RWPE1 (cell line): ENCODE measurements around the gene C1QL1.

Source experiments
- CTCF ChIA-PET: fragments of 350-600 bp; sonication (Branson Sonifier 250); formaldehyde crosslinking; extraction: SDS; loops from one replicate; lab custom pipeline; 2021; lab: Yijun Ruan, JAX
- POLR2A ChIA-PET: fragments of 400-600 bp; formaldehyde crosslinking; extraction: SDS; loops from one replicate; lab custom pipeline; 2020; ENCODE audit warnings: antibody characterized with exemption; ENCODE audit not compliant: low non-redundant PET; lab: Yijun Ruan, JAX
- DNase-seq: peaks from one replicate; pipeline ENCODE4 v3.0.0; 2012; ENCODE audit warnings: low spot score
- H3K27ac ChIP-seq: fragments of 450-650 bp; 2 replicates; pipeline ENCODE4 v1.5.1; 2017
- CTCF ChIP-seq: fragments of 450-650 bp; conservative IDR thresholded peaks from 2 replicates; pipeline ENCODE4 v1.5.1; 2017; ENCODE audit warnings: low read depth, mild to moderate bottlenecking

C1QL1 gene

GRCh38 chr17:45009676-45010467 lies 41.8 kb upstream of the C1QL1 start:
- no peak for TF ChIP-seq CTCF
- DNase-seq: no peak
- POLR2A ChIA-PET: no interaction called here

GRCh38 chr17:45008216-45008615 lies 40.1 kb upstream of the C1QL1 start:
- ChIA-PET CTCF (interaction anchor here (1.6 kb wide), 1 partner anchor 88 kb away, joined by 5 read pairs; no protein-coding TSS in a partner anchor), POLR2A (no interaction called here)
- TF ChIP-seq CTCF: no peak
- H3K27ac ChIP-seq: no peak overlapping the region
- DNase-seq: no peak

More at GRCh38 chr17:45009676-45010467, 41.8 kb upstream of the C1QL1 start:
- CTCF ChIA-PET: interaction anchor here (0.7 to 1.6 kb wide), 3 partner anchors 12 to 120 kb away, joined by 3 to 5 read pairs (median 4); no protein-coding TSS in a partner anchor
- H3K27ac ChIP-seq: no peak overlapping the region; the same call in 1 of the 2 replicates

DNA sequence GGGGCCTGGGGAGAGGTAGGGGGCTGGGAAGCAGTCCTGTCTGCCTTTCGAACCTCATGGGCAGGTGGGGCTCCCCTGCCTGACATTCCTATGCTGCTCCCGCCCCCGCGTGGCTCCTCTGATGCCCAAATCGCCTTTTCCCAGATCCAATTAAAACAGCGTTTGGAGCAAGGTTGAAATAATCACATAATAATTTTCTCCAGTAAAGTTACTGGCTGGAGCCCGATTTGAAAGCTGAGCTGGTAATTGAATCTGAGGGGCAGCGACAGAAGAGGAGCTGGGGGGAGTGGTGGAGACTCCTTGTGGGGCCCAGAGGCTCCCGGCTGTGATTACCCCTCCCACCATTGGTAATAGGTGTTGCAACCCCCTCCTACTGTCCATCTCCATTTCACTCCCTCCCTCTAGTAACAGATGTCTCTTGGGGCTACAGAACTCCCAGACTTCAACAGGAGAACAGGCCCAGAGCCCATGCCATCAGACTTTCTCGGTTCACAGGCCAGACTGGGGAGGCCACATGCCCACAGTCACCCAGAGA lies 38.9 kb upstream of the C1QL1 start:
- POLR2A ChIA-PET: no interaction called here
- CTCF ChIA-PET: interaction anchor here (0.7 kb wide), 1 partner anchor 209 kb away, joined by 4 read pairs; no protein-coding TSS in a partner anchor
- no peak for DNase-seq
- no peak overlapping the region for H3K27ac ChIP-seq
- TF ChIP-seq CTCF: no peak

DNA sequence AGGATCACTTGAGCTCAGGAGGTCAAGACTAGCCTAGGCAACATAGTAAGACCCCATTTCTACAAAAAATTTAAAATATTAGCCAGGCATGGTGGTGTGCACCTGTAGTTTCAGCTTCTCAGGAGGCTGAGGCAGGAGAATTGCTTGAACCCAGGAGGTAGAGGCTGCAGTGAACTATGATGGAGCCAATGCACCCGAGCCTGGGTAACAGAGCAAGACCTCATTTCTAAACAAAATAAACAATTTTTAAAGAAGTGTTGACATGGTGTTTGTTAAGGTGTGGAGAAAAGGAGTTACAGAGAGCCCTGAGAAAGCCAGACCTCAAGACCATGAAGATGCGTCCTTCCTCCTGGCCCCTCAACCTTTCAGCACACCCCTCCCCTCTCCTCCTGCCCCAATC lies 37.6 kb upstream of the C1QL1 start:
- no peak overlapping the region for H3K27ac ChIP-seq
- DNase-seq: no peak
- POLR2A ChIA-PET: no interaction called here
- CTCF ChIA-PET: interaction anchor here (0.9 to 1.3 kb wide), 2 partner anchors 84 to 86 kb away, joined by 3 to 5 read pairs; no protein-coding TSS in a partner anchor
- TF ChIP-seq CTCF: no peak

GRCh38 chr17:45004388-45004787 lies 36.3 kb upstream of the C1QL1 start:
- POLR2A ChIA-PET: no interaction called here
- H3K27ac ChIP-seq: no peak overlapping the region
- no peak for TF ChIP-seq CTCF
- no peak for DNase-seq
- CTCF ChIA-PET: interaction anchor here (1.3 kb wide), 1 partner anchor 84 kb away, joined by 5 read pairs; no protein-coding TSS in a partner anchor

DNA sequence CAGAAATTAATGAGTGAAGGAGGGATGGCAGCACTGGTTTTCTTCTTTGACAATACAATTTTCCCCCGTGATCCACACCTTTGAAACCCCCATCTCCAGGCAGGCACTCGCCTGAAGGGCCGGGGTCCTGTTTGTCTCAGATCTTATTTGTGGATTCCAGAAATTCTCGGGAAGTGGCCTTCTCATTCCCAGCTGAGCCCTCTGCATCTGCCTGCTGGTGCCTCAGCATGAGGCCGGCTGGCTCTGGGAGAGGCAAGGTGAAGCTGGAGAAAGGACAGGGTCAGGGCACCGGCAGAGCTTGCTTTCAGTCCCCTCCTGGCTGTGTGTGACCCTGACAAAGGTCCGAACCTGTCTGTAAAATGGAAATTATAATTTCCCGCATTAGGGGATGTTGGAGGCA lies 35.8 kb upstream of the C1QL1 start:
- H3K27ac ChIP-seq: no peak overlapping the region

More for the DNA sequence above, 35.8 kb upstream of the C1QL1 start:
- DNase-seq: no peak
- TF ChIP-seq CTCF: no peak
- ChIA-PET CTCF (interaction anchor here (0.9 to 1.1 kb wide), 2 partner anchors 8 to 84 kb away, joined by 3 read pairs; no protein-coding TSS in a partner anchor), POLR2A (no interaction called here)
